ENCODE results near the gene ASPSCR1. TPM values are rescaled to one million over a fixed set of nuclear protein-coding genes. Genes with fewer than 3 reads are reported as not detected.

Gene ASPSCR1
- total and polyA plus RNA-seq, 2 of the 13 experiments (the other 11 are each of a cell fraction or from before 2014, with no cell fraction given) = 274 to 314 TPM

DNA sequence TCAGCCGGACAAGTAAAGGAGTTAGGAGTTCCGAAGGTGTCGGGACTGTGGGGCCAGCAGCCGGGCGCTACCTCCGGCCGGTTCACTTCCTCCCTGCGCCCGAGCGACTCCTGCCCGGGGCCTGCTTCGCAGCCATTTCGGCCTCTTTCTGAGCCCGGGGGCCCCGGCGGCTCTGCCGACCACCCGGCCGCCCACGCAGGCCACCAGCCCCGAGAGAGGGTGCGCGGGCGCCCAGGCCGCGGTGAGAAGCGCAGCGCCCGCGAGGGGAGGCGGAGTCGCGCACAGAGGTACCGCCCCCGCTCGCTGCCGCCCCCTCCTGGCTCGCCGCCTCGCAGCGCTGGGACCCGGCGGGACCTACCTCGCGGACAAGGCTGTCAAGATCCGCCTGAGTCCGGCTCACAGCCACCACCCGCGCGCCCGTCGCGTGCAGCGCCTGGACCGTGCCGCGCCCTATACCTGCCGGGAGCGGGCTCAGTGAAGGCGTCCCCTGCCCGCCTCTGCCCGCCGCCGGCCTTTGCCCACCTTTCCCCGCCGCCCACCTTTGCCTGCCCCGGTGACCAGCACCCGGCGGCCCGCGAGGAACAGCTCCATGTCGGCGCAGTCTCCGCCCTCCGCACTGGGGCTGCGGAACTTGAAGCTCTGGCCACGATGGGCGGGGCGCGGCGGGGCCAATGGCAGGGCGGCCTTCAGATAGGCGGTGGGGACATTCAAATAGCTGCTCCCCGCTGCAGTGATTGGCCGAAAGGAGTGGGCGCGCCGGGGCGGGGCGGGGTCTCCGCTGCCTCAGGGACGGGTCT, 59.9 kb downstream of the ASPSCR1 start, which contains the start of gene DCXR (continued):
- TF ChIP-seq, protein P1, sequence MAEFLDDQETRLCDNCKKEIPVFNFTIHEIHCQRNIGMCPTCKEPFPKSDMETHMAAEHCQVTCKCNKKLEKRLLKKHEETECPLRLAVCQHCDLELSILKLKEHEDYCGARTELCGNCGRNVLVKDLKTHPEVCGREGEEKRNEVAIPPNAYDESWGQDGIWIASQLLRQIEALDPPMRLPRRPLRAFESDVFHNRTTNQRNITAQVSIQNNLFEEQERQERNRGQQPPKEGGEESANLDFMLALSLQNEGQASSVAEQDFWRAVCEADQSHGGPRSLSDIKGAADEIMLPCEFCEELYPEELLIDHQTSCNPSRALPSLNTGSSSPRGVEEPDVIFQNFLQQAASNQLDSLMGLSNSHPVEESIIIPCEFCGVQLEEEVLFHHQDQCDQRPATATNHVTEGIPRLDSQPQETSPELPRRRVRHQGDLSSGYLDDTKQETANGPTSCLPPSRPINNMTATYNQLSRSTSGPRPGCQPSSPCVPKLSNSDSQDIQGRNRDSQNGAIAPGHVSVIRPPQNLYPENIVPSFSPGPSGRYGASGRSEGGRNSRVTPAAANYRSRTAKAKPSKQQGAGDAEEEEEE (CRISPR knock-in tag; IDR thresholded peaks at IDR 0.05; ENCODE audit: borderline replicate concordance) = no peak
- TF ChIP-seq FOSL1 (CRISPR knock-in tag; IDR thresholded peaks at IDR 0.05; ENCODE audit: borderline replicate concordance) (no peak), FOXC1 (CRISPR knock-in tag; IDR thresholded peaks at IDR 0.05; ENCODE audit: borderline replicate concordance) (peak; percentile 87), PLRG1 (conservative IDR thresholded peaks at IDR 0.05) (no peak), ZNF780A (CRISPR knock-in tag; IDR thresholded peaks at IDR 0.05) (0 out of 2 replicates have a peak, but pooled peaks have one; percentile 24), SCMH1 (CRISPR knock-in tag; IDR thresholded peaks at IDR 0.05; ENCODE audit: borderline replicate concordance) (no peak), ZNF552 (CRISPR knock-in tag; IDR thresholded peaks at IDR 0.05; ENCODE audit: borderline replicate concordance) (peak; percentile 57), ZBTB7A (CRISPR knock-in tag; IDR thresholded peaks at IDR 0.05) (no peak; the same call in none of the 2 replicates), ZNF441 (CRISPR knock-in tag; IDR thresholded peaks at IDR 0.05; ENCODE audit: borderline replicate concordance) (peak; percentile 72; the same call in 1 of the 2 replicates), BHLHE40 (IDR thresholded peaks at IDR 0.05; ENCODE audit: low read length) (peak; percentile 70), ZNF772 (CRISPR knock-in tag; IDR thresholded peaks at IDR 0.05) (peak; percentile 92), KLF13 (CRISPR knock-in tag; IDR thresholded peaks at IDR 0.05) (no peak), MED8 (CRISPR knock-in tag; IDR thresholded peaks at IDR 0.05; ENCODE audit: insufficient replicate concordance) (no peak), CCAR2 (optimal IDR thresholded peaks at IDR 0.05; ENCODE audit: low read depth, low read length) (no peak)
- TF ChIP-seq, protein P2, sequence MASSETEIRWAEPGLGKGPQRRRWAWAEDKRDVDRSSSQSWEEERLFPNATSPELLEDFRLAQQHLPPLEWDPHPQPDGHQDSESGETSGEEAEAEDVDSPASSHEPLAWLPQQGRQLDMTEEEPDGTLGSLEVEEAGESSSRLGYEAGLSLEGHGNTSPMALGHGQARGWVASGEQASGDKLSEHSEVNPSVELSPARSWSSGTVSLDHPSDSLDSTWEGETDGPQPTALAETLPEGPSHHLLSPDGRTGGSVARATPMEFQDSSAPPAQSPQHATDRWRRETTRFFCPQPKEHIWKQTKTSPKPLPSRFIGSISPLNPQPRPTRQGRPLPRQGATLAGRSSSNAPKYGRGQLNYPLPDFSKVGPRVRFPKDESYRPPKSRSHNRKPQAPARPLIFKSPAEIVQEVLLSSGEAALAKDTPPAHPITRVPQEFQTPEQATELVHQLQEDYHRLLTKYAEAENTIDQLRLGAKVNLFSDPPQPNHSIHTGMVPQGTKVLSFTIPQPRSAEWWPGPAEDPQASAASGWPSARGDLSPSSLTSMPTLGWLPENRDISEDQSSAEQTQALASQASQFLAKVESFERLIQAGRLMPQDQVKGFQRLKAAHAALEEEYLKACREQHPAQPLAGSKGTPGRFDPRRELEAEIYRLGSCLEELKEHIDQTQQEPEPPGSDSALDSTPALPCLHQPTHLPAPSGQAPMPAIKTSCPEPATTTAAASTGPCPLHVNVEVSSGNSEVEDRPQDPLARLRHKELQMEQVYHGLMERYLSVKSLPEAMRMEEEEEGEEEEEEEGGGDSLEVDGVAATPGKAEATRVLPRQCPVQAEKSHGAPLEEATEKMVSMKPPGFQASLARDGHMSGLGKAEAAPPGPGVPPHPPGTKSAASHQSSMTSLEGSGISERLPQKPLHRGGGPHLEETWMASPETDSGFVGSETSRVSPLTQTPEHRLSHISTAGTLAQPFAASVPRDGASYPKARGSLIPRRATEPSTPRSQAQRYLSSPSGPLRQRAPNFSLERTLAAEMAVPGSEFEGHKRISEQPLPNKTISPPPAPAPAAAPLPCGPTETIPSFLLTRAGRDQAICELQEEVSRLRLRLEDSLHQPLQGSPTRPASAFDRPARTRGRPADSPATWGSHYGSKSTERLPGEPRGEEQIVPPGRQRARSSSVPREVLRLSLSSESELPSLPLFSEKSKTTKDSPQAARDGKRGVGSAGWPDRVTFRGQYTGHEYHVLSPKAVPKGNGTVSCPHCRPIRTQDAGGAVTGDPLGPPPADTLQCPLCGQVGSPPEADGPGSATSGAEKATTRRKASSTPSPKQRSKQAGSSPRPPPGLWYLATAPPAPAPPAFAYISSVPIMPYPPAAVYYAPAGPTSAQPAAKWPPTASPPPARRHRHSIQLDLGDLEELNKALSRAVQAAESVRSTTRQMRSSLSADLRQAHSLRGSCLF (CRISPR knock-in tag; IDR thresholded peaks at IDR 0.05; ENCODE audit: borderline replicate concordance) = no peak
- TF ChIP-seq, protein P3, sequence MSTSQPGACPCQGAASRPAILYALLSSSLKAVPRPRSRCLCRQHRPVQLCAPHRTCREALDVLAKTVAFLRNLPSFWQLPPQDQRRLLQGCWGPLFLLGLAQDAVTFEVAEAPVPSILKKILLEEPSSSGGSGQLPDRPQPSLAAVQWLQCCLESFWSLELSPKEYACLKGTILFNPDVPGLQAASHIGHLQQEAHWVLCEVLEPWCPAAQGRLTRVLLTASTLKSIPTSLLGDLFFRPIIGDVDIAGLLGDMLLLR (CRISPR knock-in tag; IDR thresholded peaks at IDR 0.05) = peak; percentile 95
- TF ChIP-seq, protein P4, sequence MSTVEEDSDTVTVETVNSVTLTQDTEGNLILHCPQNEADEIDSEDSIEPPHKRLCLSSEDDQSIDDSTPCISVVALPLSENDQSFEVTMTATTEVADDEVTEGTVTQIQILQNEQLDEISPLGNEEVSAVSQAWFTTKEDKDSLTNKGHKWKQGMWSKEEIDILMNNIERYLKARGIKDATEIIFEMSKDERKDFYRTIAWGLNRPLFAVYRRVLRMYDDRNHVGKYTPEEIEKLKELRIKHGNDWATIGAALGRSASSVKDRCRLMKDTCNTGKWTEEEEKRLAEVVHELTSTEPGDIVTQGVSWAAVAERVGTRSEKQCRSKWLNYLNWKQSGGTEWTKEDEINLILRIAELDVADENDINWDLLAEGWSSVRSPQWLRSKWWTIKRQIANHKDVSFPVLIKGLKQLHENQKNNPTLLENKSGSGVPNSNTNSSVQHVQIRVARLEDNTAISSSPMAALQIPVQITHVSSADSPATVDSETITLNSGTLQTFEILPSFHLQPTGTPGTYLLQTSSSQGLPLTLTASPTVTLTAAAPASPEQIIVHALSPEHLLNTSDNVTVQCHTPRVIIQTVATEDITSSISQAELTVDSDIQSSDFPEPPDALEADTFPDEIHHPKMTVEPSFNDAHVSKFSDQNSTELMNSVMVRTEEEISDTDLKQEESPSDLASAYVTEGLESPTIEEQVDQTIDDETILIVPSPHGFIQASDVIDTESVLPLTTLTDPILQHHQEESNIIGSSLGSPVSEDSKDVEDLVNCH (CRISPR knock-in tag; IDR thresholded peaks at IDR 0.05) = no peak
